Naive thymus-derived CD8-positive, alpha-beta T cell (primary cell): Measurements from ENCODE around the gene GADD45GIP1. TPM values are rescaled to one million over a fixed set of nuclear protein-coding genes. Genes with fewer than 3 reads are reported as not detected.
A peak's percentile ranks its signal among the peaks of the same experiment; 100 is the strongest.

Experiments used
- ATAC-seq, 2 donors: fragments of 150-1000 bp; cut with Tn5 transposase in 1 of 2; sonication (Bioruptor Pico), chemical (Tn5 transposase) in 1 of 2; 1 replicate in 1 of 2; 2 replicates in 1 of 2; pipeline ENCODE4 v1.10.0; 2021; ENCODE audit warnings: mild to moderate bottlenecking in 2 of 2, moderate library complexity in 2 of 2
- POLR2A ChIA-PET: fragments of 350-600 bp; sonication (Branson Sonifier 250); formaldehyde crosslinking; loops from one replicate; lab custom pipeline; 2021; ENCODE audit warnings: antibody characterized with exemption; lab: Charles Lee
- DNase-seq, 10 donors: peaks; one replicate each; pipeline versions ENCODE4 v3.0.0 to v3.0.0-alpha.2; 2020 to 2022
- H3K27ac Mint-ChIP-seq, 10 donors: one replicate each; pipeline ENCODE4 v1.8.0; 2020 to 2022; ENCODE audit warnings: mild to moderate bottlenecking in 10 of 10, mixed read lengths in 10 of 10, moderate library complexity in 4 of 10, inconsistent platforms in 1 of 10
- H3K27me3 Mint-ChIP-seq, 5 donors: one replicate each; pipeline ENCODE4 v1.8.0; 2021 to 2022; ENCODE audit warnings: mixed read lengths in 5 of 5
- H3K36me3 Mint-ChIP-seq, 3 donors: one replicate each; pipeline ENCODE4 v1.8.0; 2020 to 2022; ENCODE audit warnings: mixed read lengths in 3 of 3, mild to moderate bottlenecking in 2 of 3, inconsistent platforms in 1 of 3
- H3K4me1 Mint-ChIP-seq, 4 donors: one replicate each; pipeline ENCODE4 v1.8.0; 2021 to 2022; ENCODE audit warnings: mixed read lengths in 4 of 4
- H3K4me3 Mint-ChIP-seq, 10 donors: one replicate each; pipeline ENCODE4 v1.8.0; 2020 to 2022; ENCODE audit warnings: mild to moderate bottlenecking in 10 of 10, mixed read lengths in 10 of 10, moderate library complexity in 6 of 10, inconsistent platforms in 1 of 10
- H3K9me3 Mint-ChIP-seq, 9 donors: one replicate each; pipeline ENCODE4 v1.8.0; 2020 to 2022; ENCODE audit warnings: mixed read lengths in 9 of 9, mild to moderate bottlenecking in 3 of 9, inconsistent platforms in 1 of 9, moderate library complexity in 1 of 9
- polyA plus RNA-seq, 3 donors: library from polyadenylated mRNA; unstranded; fragments of 300-500 nt; fragmentation: Illumina TruSeq; gene quantifications; one replicate each; pipeline ENCODE4 v1.2.3, GENCODE V29; 2021
- total RNA-seq, 8 experiments: library from RNA in 2 of 8; stranded (reverse) in 2 of 8; gene quantifications; one replicate each; pipeline ENCODE4 v1.2.3 and lab custom pipeline; 2021 to 2026

GADD45GIP1 gene
- 10 to 100 TPM; 17.3 to 17.8 TPM for total RNA-seq
- polyA plus RNA-seq = 10 to 100 TPM; 59.4 to 65.1 (median 64.7) TPM
- 9.3 to 68.9 (median 25.7) reads per million in 6 experiments for total RNA-seq (lab: John Stamatoyannopoulos, UW)

DNA sequence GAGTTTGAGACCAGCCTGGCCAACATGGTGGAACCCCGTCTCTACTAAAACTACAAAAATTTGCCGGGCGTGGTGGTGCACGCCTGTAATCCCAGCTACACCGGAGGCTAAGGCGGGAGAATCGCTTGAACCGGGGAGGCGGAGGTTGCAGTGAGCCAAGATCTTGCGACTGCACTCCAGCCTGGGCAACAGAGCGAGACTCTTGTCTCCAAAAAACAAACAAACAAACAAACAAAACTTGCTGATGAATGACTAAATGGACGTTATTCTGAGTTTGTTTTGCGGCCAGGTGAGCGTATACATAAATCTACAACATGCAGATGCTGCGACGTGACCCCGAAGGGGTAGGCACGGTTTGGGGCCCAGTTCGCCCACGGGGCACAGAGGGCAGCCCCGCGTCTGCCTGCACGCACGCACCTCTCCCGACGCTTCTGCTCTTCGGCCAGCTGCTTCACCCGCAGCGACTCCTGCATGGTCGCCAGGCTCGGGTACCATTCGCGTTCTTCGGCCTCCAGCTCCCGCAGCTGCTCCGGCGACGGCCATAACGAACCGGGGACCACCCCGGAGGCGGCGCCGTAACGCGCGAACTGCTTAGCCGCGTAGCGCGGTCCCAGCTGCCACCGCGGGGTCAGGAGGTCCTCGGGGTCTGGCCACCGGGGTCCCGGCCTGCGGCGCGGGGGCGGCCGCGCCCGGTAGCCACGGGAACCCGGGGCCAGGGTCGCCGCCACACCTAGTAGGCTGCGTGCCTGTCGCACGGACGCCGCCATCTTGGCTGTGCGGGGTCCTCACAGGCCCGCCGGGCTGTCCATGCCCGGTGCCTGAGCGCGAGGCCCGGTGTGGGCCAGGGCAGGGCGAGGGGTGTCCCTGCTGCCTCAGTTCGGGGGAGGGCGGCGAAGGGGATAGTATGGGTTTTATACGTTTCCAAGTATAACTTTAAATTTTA is at the start of gene GADD45GIP1:
GADD45GIP1 (minus strand) TSS at position 778 of the 943 bp plus-strand sequence; CDS start at position 767, 11 bp downstream.
- peak; percentile 93 to 98 for ATAC-seq
- peaks cover 15 to 29% (median 25%) of the 10 kb centered on the region in 4 donors for H3K4me1 Mint-ChIP-seq

DNA sequence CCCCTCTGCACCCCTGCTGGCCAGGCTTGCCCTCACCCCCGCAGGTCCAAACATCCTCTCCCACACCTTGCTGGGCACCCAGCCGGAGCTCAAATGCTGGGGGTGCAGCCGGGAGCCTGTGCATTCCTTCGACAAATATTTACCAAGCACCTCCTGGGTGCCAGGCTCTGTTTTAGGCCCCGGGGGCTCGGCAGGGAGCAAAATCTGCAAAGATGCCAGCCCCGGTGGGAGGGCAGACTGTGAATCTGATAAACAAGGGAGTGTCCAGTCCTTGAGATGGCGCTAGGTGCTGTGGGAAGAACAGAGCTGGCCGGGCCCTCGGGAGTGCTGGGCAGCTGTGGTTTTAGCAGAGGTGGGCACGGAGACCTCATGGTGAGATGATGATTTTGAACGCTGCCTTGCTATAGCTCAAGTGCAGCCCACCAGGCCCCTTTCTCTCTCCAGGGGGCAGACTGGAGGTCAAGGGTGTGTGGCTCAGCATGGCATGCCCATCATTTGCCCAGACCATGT is 48.9 kb upstream of the GADD45GIP1 start:
- peaks cover 0 to 7% (median 5%) of the 10 kb centered on the region in 3 donors for H3K36me3 Mint-ChIP-seq
- H3K27me3 Mint-ChIP-seq = peaks cover 4 to 34% (median 15%) of the 10 kb centered on the region in 5 donors
- no peak for ATAC-seq
- H3K27ac Mint-ChIP-seq = peak overlapping the region in 1 of 10 donors; percentile 20
- no peak for DNase-seq
- no peaks in the 10 kb centered on the region for H3K9me3 Mint-ChIP-seq
- POLR2A ChIA-PET = no interaction called here
- no peak overlapping the region for H3K4me3 Mint-ChIP-seq
- H3K4me1 Mint-ChIP-seq = peaks cover 0 to 9% (median 4%) of the 10 kb centered on the region in 4 donors

More for the DNA sequence above, at the start of gene GADD45GIP1:
- Mint-ChIP-seq H3K36me3 (peaks cover 0 to 29% (median under 1%) of the 10 kb centered on the region in 3 donors), H3K27ac (peak within 1 kb of the TSS; percentile 61 to 95 (median 91)), H3K27me3 (no peaks in the 10 kb centered on the region), H3K4me3 (peak within 1 kb of the TSS; percentile 75 to 93 (median 86)), H3K9me3 (no peaks in the 10 kb centered on the region)
- peak; percentile 68 to 87 (median 78) for DNase-seq
- POLR2A ChIA-PET = interaction anchor here (0.6 to 3.6 kb wide), 15 partner anchors 9 to 162 kb away, joined by 3 to 17 read pairs (median 6); partner anchors contain the start of genes CALR, GCDH, RAD23A and SYCE2

DNA sequence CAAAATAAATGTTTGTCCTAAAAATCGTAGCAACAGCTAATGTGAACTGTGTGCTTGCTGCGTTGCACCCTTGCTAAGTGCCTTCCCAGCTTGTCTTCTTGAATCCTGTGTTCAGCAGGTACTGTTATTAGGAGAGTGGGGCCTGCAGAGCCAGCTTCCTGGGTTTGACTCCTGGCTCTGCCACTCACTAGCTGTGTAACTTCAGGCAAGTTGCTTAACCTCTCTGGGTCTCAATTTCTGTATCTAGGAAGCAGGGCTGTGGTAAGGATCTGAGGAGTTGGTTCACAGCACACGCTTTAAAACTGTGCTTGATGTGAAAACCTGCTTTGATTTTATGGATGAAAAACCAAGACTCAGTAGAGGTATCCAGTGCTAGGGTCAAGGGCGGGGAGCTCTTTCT is 48.2 kb upstream of the GADD45GIP1 start:
- POLR2A ChIA-PET = interaction anchor here (0.7 kb wide), 1 partner anchor 39 kb away, joined by 4 read pairs; no protein-coding TSS in a partner anchor
- no peaks in the 10 kb centered on the region for H3K9me3 Mint-ChIP-seq
- H3K27ac Mint-ChIP-seq = peak overlapping the region in 1 of 10 donors; percentile 33
- peaks cover 0 to 7% (median 5%) of the 10 kb centered on the region in 3 donors for H3K36me3 Mint-ChIP-seq
- DNase-seq (no peak), ATAC-seq (no peak)
- no peak overlapping the region for H3K4me3 Mint-ChIP-seq
- peaks cover 0 to 9% (median under 1%) of the 10 kb centered on the region in 4 donors for H3K4me1 Mint-ChIP-seq
- H3K27me3 Mint-ChIP-seq = peaks cover 3 to 29% (median 11%) of the 10 kb centered on the region in 5 donors

DNA sequence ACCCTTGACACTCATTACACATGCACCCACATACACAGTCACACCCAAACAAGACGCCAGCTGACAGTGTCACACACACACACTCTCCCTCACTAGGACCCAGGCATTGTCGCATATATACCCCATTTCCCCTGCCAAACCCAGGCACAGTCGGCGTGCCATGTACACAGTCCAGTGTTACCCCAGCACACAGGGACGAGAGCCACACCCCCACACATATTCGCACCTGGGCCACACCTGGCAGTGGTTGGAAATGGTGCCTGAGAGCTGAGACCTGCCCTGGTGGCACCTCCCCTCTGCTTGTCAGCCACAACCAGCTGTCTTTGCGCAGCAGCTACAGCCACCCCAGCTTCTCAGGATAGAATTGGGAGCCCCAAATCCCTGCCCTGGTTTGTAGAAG is 47.2 kb upstream of the GADD45GIP1 start:
- H3K4me3 Mint-ChIP-seq = no peak overlapping the region
- ATAC-seq = no peak

DNA sequence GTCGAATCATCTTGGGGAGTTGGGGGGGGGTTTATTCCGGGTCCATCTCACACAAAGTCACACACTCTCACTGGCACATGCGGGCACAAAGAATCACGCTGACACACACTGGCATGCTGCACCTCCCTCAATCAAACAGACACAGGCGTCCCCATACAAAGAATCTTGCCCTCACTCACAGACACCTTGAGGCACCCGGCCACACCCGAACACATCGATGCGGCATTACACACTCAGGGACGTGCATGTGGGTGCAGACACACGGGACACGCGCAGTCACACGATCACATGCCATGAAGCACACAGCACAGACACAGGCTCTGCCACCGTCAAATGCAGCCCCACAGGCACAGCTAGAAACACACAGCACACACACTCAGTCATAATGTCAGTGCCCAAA is 46.1 kb upstream of the GADD45GIP1 start:
- H3K4me1 Mint-ChIP-seq = peaks cover 0 to 9% (median 1%) of the 10 kb centered on the region in 4 donors
- no peak for ATAC-seq
- H3K27ac Mint-ChIP-seq = peak overlapping the region in 1 of 10 donors; percentile 32
- H3K27me3 Mint-ChIP-seq = peaks cover under 1 to 14% (median 3%) of the 10 kb centered on the region in 5 donors
- no peak for DNase-seq
- H3K9me3 Mint-ChIP-seq = no peaks in the 10 kb centered on the region
- peak overlapping the region in 1 of 10 donors; percentile 0 for H3K4me3 Mint-ChIP-seq
- H3K36me3 Mint-ChIP-seq = no peaks in the 10 kb centered on the region
- POLR2A ChIA-PET = no interaction called here

More for the DNA sequence above, 47.2 kb upstream of the GADD45GIP1 start:
- DNase-seq = no peak
- Mint-ChIP-seq H3K27me3 (peaks cover 3 to 25% (median 10%) of the 10 kb centered on the region in 5 donors), H3K4me1 (peaks cover 0 to 11% (median 1%) of the 10 kb centered on the region in 4 donors), H3K9me3 (no peaks in the 10 kb centered on the region), H3K36me3 (peaks cover 0 to 7% (median 5%) of the 10 kb centered on the region in 3 donors), H3K27ac (peak overlapping the region in 1 of 10 donors; percentile 65)
- POLR2A ChIA-PET = no interaction called here

DNA sequence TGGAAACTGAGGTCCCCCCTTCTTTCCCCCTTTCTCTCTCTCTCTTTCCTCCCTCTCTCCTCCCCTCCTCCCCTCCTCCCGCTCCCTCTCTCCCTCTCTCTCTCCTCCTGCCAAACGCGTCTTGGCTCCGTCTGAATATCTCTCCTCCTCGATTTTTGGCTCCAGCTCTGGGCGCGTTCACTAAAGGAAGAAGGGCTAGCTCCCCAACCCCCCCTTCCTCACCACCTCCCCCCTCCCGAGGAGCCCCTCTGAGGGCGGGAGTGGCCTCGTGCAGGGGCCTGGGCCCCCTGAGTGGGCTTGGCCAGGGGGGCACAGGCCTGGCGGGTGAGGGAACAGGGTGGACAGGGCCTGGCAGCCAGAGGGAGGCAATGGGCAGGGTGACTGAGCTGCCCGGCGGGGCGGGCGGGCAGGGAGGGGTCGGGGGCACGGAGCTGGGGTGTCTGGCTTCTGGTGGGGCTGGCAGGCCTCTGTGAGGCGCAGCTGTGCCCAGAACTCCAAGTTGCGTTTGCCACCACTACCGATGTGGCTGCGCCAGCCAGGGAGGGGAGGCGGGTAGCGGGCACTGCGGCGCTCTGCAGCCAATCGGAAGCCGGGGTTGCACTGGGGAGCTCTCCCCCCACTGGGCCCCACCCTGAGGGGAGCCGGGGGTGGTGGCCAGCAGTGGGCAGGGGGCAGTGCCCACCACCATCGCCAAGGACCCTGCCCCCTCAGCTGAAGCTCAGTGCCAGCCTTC is 45.3 kb upstream of the GADD45GIP1 start:
- no peak for DNase-seq
- POLR2A ChIA-PET = no interaction called here
- no peak for ATAC-seq
- peaks cover 0 to 9% (median 1%) of the 10 kb centered on the region in 4 donors for H3K4me1 Mint-ChIP-seq
- peaks cover 0 to 9% (median 0%) of the 10 kb centered on the region in 5 donors for H3K27me3 Mint-ChIP-seq
- no peak overlapping the region for H3K4me3 Mint-ChIP-seq
- no peaks in the 10 kb centered on the region for H3K36me3 Mint-ChIP-seq
- no peaks in the 10 kb centered on the region for H3K9me3 Mint-ChIP-seq
- no peak overlapping the region for H3K27ac Mint-ChIP-seq

DNA sequence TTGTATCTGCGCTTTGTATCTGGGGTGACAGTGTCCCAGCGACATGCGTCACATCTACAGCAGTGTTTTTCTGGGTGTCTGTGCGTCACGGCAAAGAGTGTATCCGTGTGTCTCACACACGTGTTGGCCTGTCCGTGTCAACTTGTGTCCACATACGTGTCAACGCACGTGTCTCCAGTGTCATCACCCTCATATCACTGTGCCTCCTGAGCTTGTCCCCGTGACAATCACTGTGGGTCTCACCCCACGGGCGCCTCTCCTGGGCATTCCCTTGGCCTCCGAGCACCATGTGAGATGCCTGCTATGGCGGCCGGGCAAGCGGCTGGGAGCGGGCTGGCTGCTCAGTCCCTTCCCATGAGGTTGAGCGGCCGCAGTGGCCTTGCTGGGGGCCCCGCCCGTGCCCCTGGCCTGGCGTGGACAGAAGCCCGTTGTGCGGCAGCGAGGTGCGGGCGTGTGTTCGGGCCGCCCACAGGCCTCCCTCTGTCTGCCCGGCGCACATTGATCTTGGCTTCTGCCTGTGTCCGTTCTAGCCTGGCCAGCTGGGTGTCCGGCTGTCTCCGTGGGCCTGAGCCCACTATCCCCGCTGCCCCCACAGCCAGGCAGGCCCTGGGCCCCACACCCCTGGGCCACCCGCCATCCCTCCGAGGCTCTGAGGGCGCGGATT is 44.6 kb upstream of the GADD45GIP1 start:
- Mint-ChIP-seq H3K27me3 (peaks cover 0 to 5% (median 0%) of the 10 kb centered on the region in 5 donors), H3K9me3 (no peaks in the 10 kb centered on the region), H3K4me1 (peaks cover 0 to 9% (median 6%) of the 10 kb centered on the region in 4 donors), H3K27ac (no peak overlapping the region), H3K4me3 (no peak overlapping the region), H3K36me3 (no peaks in the 10 kb centered on the region)
- DNase-seq = no peak
- ATAC-seq = no peak
- POLR2A ChIA-PET = no interaction called here

DNA sequence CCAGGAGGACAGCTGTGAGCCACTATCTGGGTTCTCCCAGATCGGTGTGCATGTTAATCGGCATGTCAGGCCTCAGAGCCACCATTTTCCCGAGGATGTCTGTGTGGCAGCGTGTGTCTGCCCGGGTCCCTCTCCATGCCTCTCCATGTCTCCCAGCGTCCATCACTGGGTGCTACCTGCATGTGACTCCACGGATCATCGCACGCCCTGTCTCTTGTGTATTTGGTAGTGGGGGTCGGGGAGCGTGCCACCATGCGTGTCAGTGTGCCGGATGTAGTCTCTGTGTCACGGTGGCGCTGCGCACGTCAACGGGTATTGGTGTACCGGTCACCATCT is 44.1 kb upstream of the GADD45GIP1 start:
- no peaks in the 10 kb centered on the region for H3K9me3 Mint-ChIP-seq
- peaks cover 0 to 5% (median 0%) of the 10 kb centered on the region in 5 donors for H3K27me3 Mint-ChIP-seq
- POLR2A ChIA-PET = interaction anchor here (1.1 kb wide), 1 partner anchor 13 kb away, joined by 3 read pairs; no protein-coding TSS in a partner anchor
- no peaks in the 10 kb centered on the region for H3K36me3 Mint-ChIP-seq
- DNase-seq = no peak
- H3K4me3 Mint-ChIP-seq = no peak overlapping the region
- no peak for ATAC-seq
- H3K27ac Mint-ChIP-seq = no peak overlapping the region
- H3K4me1 Mint-ChIP-seq = peaks cover under 1 to 9% (median 6%) of the 10 kb centered on the region in 4 donors

DNA sequence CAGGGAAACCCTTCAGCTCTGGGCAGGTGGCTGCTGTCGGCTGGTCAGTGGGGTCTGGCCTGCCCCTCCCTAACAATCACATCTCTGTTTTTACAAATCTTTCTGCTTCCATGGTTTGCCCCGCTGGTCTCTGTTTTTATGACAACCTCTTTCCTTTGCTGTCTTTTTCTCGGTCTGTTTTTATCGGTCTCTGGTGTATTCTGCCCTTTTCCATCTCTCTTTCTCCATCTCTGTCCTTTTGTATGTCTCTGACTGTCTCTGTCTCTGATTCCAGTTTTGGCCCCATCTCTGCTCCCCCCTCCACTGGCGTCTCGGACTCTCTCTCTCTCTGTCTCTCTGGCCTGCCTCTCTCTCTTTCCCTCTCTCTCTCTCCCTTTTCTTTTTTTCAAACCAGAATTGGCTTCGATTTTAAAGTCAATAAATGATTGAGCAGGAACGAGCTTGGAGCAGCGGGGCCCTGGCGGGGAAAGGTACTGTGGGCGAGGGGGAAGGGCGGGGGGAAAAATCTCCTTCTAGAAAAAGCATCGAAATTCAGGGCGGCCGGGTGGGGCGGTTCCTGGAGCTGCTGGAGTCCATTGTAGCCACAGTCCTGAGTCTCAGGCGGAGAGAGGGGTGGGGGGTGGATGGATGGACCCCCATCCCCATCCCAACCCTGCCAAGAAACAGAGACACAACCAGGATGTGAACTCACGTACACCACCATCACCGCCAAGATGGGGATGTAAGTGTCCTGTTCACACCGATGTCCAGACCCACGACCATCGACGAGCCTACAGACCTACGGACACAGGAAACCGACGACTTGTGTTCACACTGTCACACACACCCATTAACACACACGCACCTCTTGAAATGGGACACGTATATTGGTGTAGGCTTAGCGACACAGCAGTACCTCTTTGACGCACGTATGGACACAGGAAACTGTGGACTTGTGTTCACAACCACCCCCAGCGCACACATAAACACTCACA is 41.2 kb upstream of the GADD45GIP1 start:
- no peaks in the 10 kb centered on the region for H3K9me3 Mint-ChIP-seq
- peaks cover 14 to 17% (median 15%) of the 10 kb centered on the region in 4 donors for H3K4me1 Mint-ChIP-seq
- peaks cover 0 to 5% (median 0%) of the 10 kb centered on the region in 5 donors for H3K27me3 Mint-ChIP-seq
- no peak for DNase-seq
- POLR2A ChIA-PET = no interaction called here
- peak overlapping the region in 1 of 10 donors; percentile 48 for H3K27ac Mint-ChIP-seq
- no peak for ATAC-seq
- H3K36me3 Mint-ChIP-seq = no peaks in the 10 kb centered on the region
- H3K4me3 Mint-ChIP-seq = peak overlapping the region; percentile 8 to 69 (median 42)

DNA sequence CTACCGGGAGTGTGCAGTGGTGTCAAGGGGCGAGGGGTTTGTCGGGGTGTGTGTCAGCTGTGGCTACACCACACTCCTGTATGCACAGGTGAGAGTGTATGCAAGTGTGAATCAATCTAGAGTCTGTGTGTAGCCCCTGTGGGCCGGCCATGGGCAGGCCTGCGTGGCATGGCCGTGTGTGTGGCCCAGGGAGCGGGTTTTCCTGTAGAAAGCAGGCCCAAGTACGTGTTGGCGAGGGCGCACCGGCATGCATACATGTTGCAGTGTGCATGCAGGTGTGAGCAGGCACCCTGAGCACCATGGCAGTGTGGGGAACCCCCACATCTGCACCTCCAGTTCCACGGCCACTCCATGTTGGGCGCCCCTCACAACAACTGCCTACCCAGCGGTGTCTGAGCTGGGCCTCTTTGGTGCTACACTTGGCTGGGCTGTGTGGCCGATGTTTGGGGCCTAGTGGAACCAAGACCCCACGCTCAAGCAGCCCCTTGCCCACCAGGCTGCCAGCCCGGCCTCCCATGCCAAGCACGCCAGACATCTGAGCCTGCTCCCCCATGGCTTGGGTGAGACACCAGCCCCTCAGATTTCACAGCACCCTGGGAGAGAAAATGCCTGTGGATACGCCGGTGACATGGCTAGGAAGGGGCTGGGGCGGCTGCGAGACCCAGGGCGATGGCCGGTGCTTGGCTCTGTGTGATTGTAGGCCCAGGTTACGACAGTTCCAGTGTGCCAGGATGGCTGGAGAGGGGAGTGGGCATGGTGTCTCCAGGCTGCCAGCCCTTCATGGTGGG is 40.4 kb upstream of the GADD45GIP1 start:
- DNase-seq (no peak), ATAC-seq (no peak)
- H3K9me3 Mint-ChIP-seq = no peaks in the 10 kb centered on the region
- peak overlapping the region in 9 of 10 donors; percentile 56 to 87 (median 76) for H3K4me3 Mint-ChIP-seq
- H3K27me3 Mint-ChIP-seq = peaks cover 0 to 5% (median 0%) of the 10 kb centered on the region in 5 donors
- peaks cover 11 to 17% (median 15%) of the 10 kb centered on the region in 4 donors for H3K4me1 Mint-ChIP-seq
- peak overlapping the region in 7 of 10 donors; percentile 18 to 75 (median 57) for H3K27ac Mint-ChIP-seq
- H3K36me3 Mint-ChIP-seq = no peaks in the 10 kb centered on the region
- POLR2A ChIA-PET = no interaction called here
